ENCODE data around the gene OBP2A.
A peak's percentile ranks its signal among the peaks of the same experiment; 100 is the strongest.

- TF ChIP-seq, protein P1, sequence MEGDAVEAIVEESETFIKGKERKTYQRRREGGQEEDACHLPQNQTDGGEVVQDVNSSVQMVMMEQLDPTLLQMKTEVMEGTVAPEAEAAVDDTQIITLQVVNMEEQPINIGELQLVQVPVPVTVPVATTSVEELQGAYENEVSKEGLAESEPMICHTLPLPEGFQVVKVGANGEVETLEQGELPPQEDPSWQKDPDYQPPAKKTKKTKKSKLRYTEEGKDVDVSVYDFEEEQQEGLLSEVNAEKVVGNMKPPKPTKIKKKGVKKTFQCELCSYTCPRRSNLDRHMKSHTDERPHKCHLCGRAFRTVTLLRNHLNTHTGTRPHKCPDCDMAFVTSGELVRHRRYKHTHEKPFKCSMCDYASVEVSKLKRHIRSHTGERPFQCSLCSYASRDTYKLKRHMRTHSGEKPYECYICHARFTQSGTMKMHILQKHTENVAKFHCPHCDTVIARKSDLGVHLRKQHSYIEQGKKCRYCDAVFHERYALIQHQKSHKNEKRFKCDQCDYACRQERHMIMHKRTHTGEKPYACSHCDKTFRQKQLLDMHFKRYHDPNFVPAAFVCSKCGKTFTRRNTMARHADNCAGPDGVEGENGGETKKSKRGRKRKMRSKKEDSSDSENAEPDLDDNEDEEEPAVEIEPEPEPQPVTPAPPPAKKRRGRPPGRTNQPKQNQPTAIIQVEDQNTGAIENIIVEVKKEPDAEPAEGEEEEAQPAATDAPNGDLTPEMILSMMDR (IDR thresholded peaks at IDR 0.05), result peak; percentile 48 to 97 (median 83)
- TF ChIP-seq POLR2A (IDR thresholded peaks at IDR 0.05), result peak in 1 of 2 donors; percentile 59
Measured at GRCh38 chr9:135500525-135501260, 45.2 kb upstream of the OBP2A start, which contains the start of gene MRPS2.
